Stimulated activated CD8-positive, alpha-beta memory T cell treated with anti-CD3 and anti-CD28 coated beads, Interleukin-2, amount 100 ng/mL, for 1 hour (primary cell): Measurements from ENCODE around the gene STPG2.

ENCODE experiments used
- DNase-seq, 2 donors: peaks; one replicate each; pipeline ENCODE4 v3.0.0-alpha.2; 2020; ENCODE audit warnings: low read depth in 2 of 2

The STPG2 gene

DNA sequence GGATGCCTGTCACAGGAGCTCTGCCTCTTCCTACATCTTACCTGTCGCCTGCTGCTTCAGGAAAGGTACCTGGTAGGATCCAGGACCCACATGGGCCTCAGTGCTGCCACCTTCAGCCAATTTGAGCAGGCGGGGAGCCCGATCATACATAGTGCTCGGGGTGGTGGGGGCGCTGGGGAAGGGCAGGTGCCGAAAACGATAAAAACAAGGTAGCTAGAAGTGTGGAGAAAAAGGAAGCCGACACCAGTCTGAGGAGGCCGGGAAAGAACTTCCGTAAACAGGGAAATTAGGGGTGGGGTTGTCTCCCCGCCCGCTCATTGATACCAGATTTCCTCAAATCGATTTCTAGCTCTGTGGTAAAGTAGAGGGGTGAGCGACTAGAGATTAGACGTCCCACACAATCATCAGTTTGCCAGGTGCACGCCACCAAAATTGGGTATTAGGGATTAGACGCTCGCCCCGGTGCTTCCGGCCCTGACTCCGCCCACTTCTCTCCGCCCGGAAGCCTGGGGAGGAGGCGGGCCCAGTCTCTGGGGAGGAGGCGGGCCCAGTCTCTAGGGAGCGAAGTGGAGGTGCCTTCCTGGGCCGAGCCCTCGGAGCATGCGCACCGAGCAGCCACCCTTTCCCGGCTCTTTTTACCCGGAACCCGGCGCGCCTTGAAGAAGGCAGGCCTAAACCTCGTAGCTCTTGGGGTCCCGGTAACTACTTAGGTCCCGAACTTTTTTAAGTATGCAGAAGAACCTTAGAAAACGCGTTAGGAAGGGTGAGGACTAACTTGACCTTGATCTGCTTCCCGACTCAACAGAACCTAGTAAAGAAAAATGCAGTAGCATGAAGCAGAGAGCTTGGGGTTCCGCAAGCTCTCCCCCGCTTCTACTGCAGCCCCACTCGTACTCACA lies at the start of gene STPG2:
Gene STPG2 (minus strand): TSS at position 476 of the 899 bp plus-strand sequence.
- peak; percentile 82 to 90 for DNase-seq

DNA sequence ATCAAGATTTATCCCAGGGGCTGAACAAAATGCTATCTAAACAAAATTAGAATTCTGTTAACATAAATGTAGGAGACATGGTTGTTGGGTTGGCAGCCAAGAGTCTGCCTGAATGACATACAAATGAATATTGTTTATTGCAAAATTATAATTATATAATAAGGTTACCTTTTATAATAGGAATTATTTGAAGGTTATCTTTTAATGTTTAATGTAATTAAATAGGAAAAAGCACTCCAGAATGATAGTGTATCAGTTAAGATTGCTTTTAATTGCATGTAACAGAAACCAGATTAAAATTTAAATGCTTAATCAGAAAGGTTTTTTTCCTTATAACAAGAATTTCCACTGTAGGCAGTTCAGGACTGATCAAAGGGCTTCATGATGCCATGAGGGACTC lies 42.0 kb upstream of the STPG2 start:
- DNase-seq, result no peak

DNA sequence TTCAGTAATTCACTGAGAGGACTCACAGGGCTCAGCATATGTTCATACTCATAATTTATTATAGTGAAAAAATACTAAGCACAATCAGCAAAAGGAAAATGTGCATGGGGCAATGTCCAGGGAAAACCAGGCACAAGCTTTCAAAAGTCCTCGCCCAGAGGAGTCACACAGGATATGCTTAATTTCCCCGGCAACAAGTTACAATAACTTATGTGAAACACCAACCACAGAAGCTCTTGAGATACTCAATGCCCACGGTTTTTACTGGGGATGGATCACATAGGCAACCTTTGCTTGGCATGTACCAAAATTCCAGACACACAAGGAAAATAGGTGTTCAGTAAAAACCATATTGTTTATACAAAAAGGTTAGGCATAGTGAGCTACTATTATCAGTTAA lies 38.5 kb upstream of the STPG2 start:
- DNase-seq, result no peak

DNA sequence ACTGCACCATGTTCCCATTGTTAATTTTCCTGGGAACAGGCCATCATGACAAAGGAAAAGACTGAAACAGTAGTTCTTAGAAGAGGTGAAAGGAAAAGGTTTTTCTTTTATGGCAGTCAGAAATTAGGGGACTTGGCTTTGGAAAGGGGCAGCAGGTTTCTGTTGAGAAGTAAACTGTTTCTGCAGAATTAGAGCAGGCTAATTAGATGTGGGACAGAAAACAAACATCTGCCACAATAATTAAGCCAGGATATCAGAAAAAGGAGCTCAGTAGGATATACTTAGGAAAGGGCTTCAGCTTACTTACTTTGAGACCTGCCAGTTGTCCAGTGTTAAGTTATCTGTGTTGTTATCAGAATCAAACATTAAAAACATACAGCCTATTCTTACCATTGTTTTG lies 36.7 kb upstream of the STPG2 start:
- no peak for DNase-seq

DNA sequence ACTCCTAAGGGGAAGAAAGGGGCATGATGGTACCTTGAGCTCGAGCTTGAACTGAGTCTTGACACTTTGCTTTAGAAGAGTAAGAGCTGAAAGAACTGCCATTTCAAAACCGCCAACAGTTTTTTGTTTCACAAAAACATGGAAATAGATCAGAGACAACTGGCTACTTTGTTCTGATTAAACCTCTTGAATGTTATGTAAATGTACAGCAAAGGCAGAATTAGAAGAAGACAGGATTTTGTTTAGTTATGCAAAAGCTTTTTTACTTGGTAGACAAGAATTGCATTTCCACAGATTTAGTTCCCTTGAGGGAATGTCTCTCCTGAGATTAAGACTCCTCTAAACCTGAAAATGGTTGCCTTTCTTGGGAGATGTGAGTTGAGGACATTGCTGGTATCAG lies 33.3 kb upstream of the STPG2 start:
- no peak for DNase-seq

DNA sequence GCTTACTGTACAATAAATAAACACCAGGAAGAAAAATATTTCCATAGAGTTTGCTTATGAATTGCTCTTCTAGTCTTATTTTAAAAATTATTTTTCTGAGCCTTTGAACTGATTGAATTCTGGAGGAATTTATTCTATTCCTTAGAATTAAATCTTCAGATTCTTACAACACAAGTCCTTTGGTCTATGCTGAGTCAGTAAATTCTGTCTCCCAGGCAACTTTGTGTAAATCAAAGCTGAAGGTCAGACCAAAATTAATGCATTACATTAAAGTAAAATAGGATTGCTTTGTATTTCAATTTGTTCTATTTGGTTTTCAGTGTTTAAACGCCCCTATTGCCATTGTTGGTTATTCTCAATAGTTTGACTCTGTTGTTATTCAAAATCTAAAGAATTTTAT lies 26.8 kb upstream of the STPG2 start:
- DNase-seq, result no peak

DNA sequence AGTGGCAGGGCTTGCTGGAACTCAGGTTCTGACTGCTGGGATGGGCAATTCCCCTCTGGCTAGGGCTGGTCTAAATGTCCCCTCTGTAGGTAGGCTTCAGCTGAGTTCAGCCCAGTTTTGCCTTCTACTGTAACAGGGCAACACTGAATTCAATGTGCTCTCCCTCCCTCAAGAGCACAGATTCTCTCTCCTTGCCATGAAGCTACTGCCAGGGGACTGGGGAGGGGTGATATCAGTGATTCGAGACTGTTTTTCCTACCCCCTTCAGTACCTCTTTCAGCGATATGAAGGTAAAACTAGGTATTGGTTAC lies 23.4 kb upstream of the STPG2 start:
- no peak for DNase-seq

DNA sequence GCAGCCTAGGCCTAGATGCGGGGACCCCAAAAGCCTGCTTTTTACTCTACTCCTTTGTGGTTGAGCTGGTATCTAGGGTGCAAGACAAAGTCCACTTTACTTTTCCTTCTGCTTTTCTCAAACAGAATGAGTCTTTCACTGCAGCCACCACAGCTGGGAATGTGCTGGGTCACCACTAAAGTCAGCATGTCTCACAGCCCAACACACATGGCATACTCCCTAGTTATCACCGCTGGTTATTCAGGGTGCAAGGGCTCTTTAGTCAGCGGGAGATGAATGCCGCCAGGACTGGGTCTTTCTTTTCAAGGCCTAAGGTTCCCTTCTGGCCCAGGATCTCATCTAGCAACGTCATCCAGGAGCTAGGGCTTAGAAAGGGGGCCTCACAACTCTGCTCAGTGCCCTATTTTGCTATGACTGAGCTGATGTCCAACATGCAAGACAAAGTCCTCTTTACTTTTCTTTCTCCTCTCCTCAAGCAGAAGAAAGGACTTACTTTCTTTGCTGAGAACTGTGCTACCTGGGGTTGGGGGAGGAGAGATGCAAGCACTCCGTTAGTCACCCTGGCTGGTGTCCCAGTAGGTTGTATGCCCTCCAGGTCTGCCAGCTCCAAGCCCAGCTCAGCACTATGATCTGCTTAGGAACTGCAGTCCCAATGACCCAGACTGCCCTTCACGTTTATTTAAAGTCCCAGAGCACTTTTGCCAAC lies 22.9 kb upstream of the STPG2 start:
- no peak for DNase-seq

DNA sequence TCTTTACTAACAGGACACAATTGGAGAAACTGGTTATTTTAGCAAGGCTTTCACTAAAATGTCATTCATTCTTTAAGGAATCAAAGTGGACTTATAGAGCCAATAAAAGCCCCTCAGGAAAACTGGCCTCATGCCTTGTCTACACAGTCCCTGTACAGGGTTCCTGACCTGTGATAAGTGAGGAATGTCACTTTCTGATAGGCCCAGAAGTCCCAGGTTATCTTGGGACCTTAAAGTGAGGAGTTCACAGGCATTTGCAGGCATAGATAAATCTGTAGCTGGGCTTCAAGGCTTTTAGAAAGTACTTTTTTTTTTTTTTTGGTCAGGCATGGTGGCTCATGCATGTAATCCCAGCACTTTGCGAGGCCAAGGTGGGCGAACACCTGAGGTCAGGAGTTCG lies 19.4 kb upstream of the STPG2 start:
- DNase-seq, result no peak

DNA sequence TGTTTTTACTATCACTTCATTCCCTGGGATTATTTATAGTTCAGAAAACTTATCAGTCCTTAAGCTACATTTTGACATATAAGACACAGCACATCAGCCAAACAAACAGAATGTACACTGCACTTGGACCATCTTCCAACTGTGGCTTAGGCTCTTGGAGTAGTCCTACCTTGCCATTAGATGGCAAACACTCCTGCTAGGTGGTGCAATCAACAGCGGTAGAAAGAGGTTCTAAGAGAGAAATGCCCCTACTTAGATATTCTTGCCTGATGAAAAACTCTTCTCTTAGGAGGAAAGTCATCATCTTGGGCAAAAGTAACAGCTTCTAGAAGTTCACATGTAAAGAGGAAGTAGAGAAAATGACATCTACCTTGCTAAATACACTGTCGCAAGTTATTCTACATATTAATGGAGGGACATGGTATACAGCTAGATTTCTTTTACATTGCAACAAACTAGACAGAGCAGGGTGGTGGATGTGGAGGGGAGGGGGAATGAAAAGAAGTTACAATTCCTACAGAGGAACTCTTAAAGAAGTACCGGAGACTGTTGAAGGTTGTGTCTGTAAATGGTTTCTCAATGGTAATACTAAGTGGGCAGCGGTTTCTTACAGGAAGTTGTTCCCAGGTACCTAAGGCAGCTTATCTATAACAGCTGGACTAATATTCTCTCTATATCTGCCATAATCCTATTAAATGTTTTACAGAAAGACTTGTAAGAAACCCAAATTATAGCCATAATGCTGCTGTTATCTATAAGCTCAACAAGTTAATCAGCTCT lies 8.1 kb upstream of the STPG2 start:
- no peak for DNase-seq

DNA sequence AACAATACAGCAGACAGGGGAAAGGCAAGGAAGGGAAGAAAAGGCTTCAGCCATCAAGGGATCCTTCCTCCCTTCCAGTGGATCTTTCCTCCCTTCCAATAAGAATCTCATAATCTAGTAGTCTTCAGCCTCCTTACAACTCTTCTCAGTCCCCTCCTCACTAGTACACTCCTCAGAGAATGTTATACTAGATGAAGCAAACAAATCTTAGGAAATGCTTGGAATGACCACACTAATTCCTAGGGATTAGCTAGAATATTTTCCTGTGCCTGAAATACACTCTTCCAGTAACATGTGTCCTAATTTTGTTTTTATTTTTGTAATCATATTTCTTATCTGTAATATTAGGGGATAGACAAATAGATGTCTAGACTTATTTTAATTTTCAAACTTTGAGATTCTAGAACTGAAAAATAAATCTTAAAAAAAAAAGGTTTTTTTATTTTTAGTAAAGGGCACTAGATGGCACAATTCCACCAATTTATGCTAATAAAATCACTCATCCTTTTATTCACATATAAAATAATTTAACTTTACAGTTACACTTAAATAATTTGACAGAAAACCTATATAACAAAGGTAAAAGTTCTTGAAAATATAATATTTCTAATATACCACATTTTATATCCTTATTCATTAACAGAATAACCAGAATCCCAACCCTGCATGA lies 7.0 kb upstream of the STPG2 start:
- DNase-seq, result no peak

DNA sequence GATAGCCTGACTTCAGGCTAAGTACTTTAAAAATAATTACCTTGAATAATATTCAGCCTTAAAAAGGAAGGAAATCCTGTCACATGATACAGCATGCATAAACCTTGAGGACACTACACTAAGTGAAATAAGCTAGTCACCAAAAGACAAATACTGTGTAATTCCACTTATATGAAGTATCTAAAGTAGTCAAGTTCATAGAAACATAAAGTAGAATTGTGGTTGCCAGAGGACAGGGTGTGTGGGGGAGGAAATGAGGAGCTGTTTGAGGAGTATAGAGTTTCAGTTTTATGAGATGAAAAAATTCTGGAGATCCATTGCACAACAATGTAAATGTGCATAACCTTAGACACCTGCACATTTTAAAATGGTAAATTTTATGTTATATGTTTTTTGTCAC lies 5.6 kb upstream of the STPG2 start:
- DNase-seq, result no peak

DNA sequence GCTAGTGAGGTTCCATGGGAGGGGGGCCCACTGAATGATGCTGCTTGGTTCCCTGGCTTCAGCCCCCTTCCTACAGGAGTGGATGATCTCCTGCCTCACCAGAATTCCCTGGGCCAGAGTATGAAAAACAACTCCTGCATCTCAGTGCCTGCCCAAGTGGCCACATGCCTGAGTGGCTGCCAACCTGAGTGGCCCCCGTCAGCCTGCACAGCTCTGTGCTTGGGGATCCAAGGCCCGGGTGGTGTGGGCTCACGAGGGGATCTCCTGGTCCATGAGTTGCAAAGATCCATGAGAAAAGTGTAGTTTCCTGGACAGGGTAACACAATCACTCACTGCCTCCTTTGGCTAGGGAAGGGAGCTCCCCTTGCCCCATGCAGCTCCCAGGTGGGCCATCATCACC lies 17.1 kb downstream of the STPG2 start:
- DNase-seq, result no peak

DNA sequence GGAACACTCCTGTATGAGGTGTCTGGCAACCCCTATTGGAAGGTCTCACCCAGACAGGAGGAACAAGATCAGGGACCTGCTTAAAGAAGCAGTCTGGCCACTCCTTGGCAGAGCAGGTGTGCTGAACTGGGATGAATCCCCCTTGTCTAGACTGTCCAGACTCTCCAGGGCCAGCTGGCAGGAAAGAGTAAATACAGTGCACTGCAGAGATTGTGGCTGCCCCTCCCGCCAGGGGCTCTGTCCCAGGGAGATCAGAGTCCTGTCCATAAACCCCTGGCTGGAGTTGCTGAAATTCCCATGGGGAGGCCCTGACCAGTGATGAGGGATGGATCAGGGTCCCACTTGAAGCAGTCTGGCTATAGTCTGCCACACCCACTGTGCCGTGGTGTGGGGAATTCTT lies 17.7 kb downstream of the STPG2 start:
- no peak for DNase-seq

DNA sequence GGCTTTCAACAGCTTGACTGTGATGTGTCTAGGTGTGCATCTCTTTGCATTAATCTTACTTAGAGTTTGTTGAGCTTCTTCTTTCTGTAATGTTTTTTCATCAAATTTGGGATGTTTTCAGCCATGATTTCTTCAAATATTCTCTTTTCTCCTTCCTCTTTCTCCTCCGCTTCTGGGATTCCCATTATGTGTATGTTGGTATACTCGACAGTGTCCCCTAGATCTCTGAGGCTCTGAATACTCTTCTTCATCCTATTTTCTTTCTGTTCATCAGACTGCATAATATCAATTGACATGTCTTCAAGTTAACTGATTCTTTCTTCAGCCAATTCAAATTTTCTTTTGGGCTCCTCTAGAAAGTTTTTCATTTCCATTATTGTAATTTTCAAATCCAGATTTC lies 25.9 kb downstream of the STPG2 start:
- DNase-seq, result no peak

DNA sequence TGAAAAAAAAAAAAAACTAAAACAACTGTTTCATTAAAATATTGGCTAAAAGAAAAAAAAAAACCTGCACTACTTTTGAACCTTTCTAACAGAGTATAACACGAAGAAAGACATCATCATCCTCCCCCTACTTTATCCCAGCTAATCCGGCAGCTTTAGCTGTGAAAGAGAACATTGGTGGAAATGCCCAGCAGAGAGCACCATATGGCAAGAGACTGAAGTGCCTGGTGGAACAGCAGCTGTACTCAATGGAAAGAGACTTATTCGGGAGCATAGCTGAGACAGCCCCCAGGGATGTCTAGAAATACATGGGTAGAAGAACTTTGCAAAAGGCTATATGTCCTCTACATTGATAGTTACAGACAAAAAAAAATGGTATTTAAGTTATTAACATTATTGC lies 30.3 kb downstream of the STPG2 start:
- DNase-seq, result no peak

DNA sequence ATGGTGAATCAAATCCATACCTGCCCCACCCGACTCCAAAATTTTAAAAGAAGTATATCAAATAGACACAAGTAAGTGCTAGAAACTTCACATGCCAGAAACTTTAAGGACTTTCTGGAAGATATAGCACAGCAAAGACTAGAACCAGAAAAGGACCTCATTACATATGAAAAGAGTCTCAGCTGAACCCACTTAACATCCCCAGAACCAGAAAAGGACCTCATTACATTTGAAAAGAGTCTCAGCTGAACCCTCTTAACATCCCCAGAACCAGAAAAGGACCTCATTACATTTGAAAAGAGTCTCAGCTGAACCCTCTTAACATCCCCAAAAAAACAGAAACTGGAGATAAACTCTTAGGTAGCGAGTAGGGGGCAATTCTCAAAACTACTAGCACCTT lies 32.3 kb downstream of the STPG2 start:
- no peak for DNase-seq

DNA sequence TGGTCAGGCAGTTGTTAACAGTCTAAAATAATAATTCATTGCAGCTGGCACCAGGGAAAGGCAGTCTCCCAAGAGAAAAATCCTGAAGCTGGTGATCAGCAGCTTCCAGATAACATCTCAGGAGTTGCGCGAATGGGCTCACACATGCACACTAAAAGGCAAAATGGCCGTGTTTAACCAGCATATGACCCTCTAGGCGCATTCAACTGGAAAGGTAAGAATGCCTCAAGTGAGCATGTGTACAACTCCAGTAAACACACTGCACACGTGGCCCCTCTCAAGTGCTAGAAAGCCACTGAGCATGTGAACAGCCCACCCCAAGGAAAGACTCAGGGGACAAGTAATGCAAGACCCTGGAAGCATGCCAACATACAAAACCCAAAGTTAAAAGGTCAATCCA lies 33.1 kb downstream of the STPG2 start:
- no peak for DNase-seq

DNA sequence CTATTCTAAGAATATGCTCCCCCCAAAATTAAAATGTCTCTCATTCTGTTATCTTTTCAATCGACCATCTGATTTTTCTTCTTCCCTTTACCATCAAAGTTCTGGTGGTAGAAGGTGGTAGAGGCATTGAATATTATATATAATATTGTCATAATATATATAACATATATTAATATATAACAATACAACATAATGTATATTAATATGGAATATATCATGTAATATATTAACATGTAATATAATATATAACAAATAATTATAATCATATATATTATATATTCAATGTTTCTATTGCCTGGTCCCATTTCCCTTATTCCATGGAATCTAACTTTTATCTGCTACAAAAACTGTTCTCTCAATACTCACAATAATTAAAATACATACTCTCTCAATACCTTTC lies 40.6 kb downstream of the STPG2 start:
- DNase-seq, result no peak

DNA sequence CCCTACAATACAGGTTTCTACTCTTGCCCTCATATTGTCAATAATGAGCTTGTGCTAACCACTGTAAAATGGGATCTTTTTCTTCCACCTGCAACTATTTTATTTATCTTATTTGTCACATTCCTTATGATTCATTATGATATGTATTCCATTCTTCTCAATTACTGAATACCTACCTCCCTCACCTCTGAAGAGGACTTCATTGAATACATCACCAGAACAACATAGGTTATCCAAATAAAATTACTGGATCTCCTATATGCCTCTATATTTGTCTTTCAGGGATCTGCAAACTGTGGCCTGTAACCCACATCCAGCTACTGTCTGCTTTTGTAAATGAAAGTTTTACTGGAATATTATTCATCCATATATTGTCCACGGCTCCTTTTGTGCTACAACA lies 41.3 kb downstream of the STPG2 start:
- no peak for DNase-seq

DNA sequence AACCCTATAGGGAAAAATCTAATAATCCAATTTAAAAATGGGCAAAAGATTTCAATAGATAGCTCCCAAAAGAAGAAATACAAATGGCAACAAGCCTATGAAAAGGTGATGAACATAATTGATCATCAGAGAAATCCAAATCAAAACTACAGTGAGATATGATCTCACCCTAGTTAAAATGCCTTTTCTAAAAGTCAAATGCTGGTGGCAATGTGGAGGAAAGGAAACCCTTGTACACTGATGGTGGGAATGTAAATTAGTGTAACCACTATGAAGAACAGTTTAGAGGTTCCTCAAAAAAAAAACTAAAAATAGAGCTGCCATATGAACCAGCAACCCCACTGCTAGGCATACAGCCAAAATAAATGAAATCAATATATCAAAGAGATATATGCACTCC lies 44.5 kb downstream of the STPG2 start:
- no peak for DNase-seq

DNA sequence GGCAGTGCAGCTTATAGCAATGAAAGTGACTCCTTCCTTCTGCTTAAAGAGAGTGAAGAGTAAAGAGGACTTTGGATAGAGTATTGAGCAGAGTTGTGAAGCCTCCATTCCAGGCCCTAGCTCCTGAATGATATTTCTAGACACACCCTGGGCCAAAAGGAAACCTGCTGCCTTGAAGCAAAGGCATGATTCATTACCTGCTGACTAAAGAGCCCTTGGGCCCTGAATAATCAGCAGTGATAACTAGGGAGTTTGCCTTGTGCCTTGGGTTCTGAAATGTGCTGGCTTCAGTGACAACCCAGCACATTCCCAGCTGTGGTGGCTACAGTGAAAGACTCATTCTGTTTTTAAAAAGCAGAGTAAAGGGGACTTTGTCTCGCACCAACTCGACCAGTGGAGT lies 49.2 kb downstream of the STPG2 start:
- DNase-seq, result no peak
